Measurements from ENCODE around the gene LTBP1.

DNA sequence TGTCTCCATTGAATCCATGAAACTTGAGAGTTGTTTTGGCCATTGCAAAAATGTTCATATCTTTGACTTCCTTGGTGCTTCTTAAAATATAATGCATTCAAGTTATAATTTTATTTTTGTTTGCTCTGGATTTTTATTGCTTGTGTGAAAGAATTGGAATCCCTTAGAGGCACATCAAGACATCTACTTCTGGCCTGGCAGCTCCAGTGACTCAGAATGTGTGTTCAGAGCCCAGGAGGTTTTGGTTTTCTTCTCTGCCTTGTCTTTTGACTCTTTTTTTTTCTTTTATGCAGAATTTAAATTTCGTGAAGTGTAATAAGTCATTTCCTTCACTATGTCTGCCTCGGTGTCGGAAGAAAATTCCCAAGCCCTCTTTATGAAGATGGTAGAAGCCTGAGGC is 180.2 kb downstream of the LTBP1 start:
- no peak for TF ChIP-seq CTCF (IDR thresholded peaks at IDR 0.05)
- no peak for TF ChIP-seq EZH2 (IDR thresholded peaks at IDR 0.05; ENCODE audit: borderline replicate concordance, insufficient read depth, low read depth, low read length, poor library complexity, severe bottlenecking)
